GM12873 (cell line): ENCODE measurements around the gene ZNF804A.

Experiments used
- TF ChIP-seq, protein P1 (sequence below): IDR thresholded peaks from 2 replicates; pipeline ENCODE4 v1.5.1; 2012; ENCODE audit warnings: low read depth, mild to moderate bottlenecking, moderate library complexity, low read length, control low read depth; ENCODE audit not compliant: insufficient read depth; ENCODE audit errors: missing control alignments

The ZNF804A gene

DNA sequence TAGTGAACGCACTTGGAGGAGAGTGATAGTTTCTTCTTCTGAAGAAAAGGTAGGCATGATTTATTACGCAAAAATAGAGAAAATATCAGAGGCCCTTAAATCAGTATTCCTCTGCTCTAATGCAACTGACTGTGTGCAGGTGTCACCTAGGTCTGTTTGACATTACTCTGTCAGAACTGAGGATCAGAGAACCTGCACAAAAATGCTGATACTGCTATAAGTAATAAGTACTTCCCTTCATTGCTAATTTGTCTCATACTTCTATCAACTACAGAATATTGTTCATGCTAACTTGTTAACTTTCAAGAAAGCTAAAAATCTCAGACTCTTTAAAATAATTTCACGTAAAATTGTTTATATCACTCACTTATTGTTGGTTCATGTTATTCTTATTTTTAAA lies 358.5 kb downstream of the ZNF804A start:
- TF ChIP-seq, protein P1, sequence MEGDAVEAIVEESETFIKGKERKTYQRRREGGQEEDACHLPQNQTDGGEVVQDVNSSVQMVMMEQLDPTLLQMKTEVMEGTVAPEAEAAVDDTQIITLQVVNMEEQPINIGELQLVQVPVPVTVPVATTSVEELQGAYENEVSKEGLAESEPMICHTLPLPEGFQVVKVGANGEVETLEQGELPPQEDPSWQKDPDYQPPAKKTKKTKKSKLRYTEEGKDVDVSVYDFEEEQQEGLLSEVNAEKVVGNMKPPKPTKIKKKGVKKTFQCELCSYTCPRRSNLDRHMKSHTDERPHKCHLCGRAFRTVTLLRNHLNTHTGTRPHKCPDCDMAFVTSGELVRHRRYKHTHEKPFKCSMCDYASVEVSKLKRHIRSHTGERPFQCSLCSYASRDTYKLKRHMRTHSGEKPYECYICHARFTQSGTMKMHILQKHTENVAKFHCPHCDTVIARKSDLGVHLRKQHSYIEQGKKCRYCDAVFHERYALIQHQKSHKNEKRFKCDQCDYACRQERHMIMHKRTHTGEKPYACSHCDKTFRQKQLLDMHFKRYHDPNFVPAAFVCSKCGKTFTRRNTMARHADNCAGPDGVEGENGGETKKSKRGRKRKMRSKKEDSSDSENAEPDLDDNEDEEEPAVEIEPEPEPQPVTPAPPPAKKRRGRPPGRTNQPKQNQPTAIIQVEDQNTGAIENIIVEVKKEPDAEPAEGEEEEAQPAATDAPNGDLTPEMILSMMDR = no peak

- TF ChIP-seq, protein P1 = no peak
Observed at GRCh38 chr2:184971546-184972068, 373.3 kb downstream of the ZNF804A start.
